ENCODE results near the gene ZFPM1. TPM values are rescaled to one million over a fixed set of nuclear protein-coding genes. Genes with fewer than 3 reads are reported as not detected.

Gene ZFPM1
- total RNA-seq, 4 donors from 2014 or later = 0.50 to 4.0 (median 1.3) TPM

- no peak for TF ChIP-seq CTCF (IDR thresholded peaks at IDR 0.05)
- DNase-seq (ENCODE audit: low spot score) = no peak
- no peak for ATAC-seq (ENCODE audit: low FRiP score)
Measured at GRCh38 chr16:88502371-88502770, 49.3 kb downstream of the ZFPM1 start.

- DNase-seq (ENCODE audit: low spot score) (no peak), ATAC-seq (ENCODE audit: low FRiP score) (no peak)
- no peak for TF ChIP-seq CTCF (IDR thresholded peaks at IDR 0.05)
Measured at GRCh38 chr16:88502776-88503280, 49.7 kb downstream of the ZFPM1 start.

- no peak for TF ChIP-seq CTCF (IDR thresholded peaks at IDR 0.05)
- ATAC-seq (ENCODE audit: low FRiP score) (no peak), DNase-seq (ENCODE audit: low spot score) (no peak)
Measured at GRCh38 chr16:88503374-88503770, 50.3 kb downstream of the ZFPM1 start.

- no peak for DNase-seq (ENCODE audit: low spot score)
- no peak for ATAC-seq (ENCODE audit: low FRiP score)
- TF ChIP-seq CTCF (IDR thresholded peaks at IDR 0.05) = no peak
Measured at GRCh38 chr16:88503771-88504488, 50.9 kb downstream of the ZFPM1 start.

GRCh38 chr16:88504489-88505404, 51.7 kb downstream of the ZFPM1 start:
- no peak for TF ChIP-seq CTCF (IDR thresholded peaks at IDR 0.05)
- no peak for DNase-seq (ENCODE audit: low spot score)
- ATAC-seq (ENCODE audit: low FRiP score) = no peak

GRCh38 chr16:88505405-88506082, 52.5 kb downstream of the ZFPM1 start:
- DNase-seq (ENCODE audit: low spot score) (peak; percentile 76), ATAC-seq (ENCODE audit: low FRiP score) (peak; percentile 38)
- no peak for TF ChIP-seq CTCF (IDR thresholded peaks at IDR 0.05)
